ENCODE results near the gene SUMO2.

- TF ChIP-seq CTCF (conservative IDR thresholded peaks at IDR 0.05 in 1 of 2, IDR thresholded peaks at IDR 0.05 in 1 of 2; ENCODE audit: extremely low read depth in 1 of 2, insufficient read depth in 1 of 2, low read depth in 1 of 2, low read length in 2 of 2) = no peak
- TF ChIP-seq EZH2 (IDR thresholded peaks at IDR 0.05; ENCODE audit: borderline replicate concordance, low read length) = no peak
These were observed 19.7 kb downstream of the SUMO2 start for GRCh38 chr17:75163074-75163473.

Data from mammary epithelial cell (primary cell).